ENCODE data around the gene GRIPAP1. TPM values are rescaled to one million over a fixed set of nuclear protein-coding genes. Genes with fewer than 3 reads are reported as not detected.

Gene GRIPAP1
- total and polyA plus RNA-seq, 2 of the 13 experiments (the other 11 are each of a cell fraction or from before 2014, with no cell fraction given) = 16.1 to 22.6 TPM

DNA sequence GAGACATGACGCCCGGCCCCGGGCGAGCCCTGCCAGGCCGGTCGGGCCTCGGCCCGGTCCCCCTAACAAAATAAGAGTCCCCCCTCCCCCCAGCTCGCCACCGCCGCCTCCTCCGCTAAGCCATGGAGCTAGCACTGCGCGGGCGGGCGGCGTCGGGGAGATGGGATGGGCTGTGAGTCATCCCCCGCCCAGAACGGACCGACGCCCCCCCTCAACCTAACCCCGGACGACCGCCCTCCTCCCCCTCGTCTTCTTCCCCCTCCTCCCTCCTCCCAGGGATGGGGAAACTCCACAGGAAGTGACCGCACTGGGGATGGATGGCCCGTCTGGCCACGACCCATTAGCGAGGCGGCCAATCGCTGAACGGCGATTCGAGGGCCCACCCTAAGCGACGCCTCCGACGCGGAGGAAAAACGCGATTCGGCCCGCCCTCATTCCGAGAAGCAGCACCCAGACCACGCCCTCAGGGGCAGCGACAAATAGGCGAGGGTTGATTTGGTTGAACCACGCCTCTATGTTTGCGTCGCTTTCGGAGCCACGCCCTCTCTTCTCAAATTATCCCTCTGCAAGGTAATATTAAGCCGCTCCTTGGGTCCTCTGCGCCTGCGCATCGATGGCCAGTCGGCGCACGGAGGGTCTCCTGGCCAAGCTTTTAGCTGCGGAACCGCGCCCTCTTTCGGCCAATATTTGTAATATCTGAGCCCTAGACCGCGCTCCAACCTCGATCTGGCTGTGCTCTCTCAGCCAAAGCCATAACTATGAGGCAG, 41.3 kb upstream of the GRIPAP1 start, which contains the start of gene TFE3 (continued):
- TF ChIP-seq, protein P1, sequence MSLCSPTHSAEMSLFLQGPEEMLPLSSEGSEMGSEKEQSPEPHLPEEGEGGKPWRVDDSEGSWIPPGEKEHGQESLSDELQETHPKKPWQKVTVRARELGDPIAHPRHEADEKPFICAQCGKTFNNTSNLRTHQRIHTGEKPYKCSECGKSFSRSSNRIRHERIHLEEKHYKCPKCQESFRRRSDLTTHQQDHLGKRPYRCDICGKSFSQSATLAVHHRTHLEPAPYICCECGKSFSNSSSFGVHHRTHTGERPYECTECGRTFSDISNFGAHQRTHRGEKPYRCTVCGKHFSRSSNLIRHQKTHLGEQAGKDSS (CRISPR knock-in tag; IDR thresholded peaks at IDR 0.05; ENCODE audit: borderline replicate concordance, low read depth) = no peak
- no peak for TF ChIP-seq KLF11 (CRISPR knock-in tag; IDR thresholded peaks at IDR 0.05)
- TF ChIP-seq ZNF768 (CRISPR knock-in tag; IDR thresholded peaks at IDR 0.05) = no peak
- TF ChIP-seq, protein P2, sequence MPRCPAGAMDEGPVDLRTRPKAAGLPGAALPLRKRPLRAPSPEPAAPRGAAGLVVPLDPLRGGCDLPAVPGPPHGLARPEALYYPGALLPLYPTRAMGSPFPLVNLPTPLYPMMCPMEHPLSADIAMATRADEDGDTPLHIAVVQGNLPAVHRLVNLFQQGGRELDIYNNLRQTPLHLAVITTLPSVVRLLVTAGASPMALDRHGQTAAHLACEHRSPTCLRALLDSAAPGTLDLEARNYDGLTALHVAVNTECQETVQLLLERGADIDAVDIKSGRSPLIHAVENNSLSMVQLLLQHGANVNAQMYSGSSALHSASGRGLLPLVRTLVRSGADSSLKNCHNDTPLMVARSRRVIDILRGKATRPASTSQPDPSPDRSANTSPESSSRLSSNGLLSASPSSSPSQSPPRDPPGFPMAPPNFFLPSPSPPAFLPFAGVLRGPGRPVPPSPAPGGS (CRISPR knock-in tag; IDR thresholded peaks at IDR 0.05) = no peak
- no peak for TF ChIP-seq ZMYM3 (CRISPR knock-in tag; IDR thresholded peaks at IDR 0.05)
- TF ChIP-seq, protein P3, sequence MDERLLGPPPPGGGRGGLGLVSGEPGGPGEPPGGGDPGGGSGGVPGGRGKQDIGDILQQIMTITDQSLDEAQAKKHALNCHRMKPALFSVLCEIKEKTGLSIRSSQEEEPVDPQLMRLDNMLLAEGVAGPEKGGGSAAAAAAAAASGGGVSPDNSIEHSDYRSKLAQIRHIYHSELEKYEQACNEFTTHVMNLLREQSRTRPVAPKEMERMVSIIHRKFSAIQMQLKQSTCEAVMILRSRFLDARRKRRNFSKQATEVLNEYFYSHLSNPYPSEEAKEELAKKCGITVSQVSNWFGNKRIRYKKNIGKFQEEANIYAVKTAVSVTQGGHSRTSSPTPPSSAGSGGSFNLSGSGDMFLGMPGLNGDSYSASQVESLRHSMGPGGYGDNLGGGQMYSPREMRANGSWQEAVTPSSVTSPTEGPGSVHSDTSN (CRISPR knock-in tag; IDR thresholded peaks at IDR 0.05) = no peak
- TF ChIP-seq, protein P4, sequence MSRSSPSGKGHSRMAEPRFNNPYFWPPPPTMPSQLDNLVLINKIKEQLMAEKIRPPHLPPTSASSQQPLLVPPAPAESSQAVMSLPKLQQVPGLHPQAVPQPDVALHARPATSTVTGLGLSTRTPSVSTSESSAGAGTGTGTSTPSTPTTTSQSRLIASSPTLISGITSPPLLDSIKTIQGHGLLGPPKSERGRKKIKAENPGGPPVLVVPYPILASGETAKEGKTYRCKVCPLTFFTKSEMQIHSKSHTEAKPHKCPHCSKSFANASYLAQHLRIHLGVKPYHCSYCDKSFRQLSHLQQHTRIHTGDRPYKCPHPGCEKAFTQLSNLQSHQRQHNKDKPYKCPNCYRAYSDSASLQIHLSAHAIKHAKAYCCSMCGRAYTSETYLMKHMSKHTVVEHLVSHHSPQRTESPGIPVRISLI (CRISPR knock-in tag; IDR thresholded peaks at IDR 0.05; ENCODE audit: borderline replicate concordance) = no peak
- no peak for TF ChIP-seq POLR2G (IDR thresholded peaks at IDR 0.05; ENCODE audit: low read depth, low read length)
- TF ChIP-seq MXD4 (CRISPR knock-in tag; IDR thresholded peaks at IDR 0.05) = no peak
- TF ChIP-seq PRMT3 (CRISPR knock-in tag; IDR thresholded peaks at IDR 0.05; ENCODE audit: borderline replicate concordance, low read depth) = no peak
- TF ChIP-seq, protein P5, sequence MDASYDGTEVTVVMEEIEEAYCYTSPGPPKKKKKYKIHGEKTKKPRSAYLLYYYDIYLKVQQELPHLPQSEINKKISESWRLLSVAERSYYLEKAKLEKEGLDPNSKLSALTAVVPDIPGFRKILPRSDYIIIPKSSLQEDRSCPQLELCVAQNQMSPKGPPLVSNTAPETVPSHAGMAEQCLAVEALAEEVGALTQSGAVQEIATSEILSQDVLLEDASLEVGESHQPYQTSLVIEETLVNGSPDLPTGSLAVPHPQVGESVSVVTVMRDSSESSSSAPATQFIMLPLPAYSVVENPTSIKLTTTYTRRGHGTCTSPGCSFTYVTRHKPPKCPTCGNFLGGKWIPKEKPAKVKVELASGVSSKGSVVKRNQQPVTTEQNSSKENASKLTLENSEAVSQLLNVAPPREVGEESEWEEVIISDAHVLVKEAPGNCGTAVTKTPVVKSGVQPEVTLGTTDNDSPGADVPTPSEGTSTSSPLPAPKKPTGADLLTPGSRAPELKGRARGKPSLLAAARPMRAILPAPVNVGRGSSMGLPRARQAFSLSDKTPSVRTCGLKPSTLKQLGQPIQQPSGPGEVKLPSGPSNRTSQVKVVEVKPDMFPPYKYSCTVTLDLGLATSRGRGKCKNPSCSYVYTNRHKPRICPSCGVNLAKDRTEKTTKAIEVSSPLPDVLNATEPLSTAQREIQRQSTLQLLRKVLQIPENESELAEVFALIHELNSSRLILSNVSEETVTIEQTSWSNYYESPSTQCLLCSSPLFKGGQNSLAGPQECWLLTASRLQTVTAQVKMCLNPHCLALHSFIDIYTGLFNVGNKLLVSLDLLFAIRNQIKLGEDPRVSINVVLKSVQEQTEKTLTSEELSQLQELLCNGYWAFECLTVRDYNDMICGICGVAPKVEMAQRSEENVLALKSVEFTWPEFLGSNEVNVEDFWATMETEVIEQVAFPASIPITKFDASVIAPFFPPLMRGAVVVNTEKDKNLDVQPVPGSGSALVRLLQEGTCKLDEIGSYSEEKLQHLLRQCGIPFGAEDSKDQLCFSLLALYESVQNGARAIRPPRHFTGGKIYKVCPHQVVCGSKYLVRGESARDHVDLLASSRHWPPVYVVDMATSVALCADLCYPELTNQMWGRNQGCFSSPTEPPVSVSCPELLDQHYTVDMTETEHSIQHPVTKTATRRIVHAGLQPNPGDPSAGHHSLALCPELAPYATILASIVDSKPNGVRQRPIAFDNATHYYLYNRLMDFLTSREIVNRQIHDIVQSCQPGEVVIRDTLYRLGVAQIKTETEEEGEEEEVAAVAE (CRISPR knock-in tag; IDR thresholded peaks at IDR 0.05; ENCODE audit: borderline replicate concordance) = no peak
- TF ChIP-seq FOXA3 (CRISPR knock-in tag; IDR thresholded peaks at IDR 0.05) = 0 out of 2 replicates have a peak, but pooled peaks have one; percentile 15
- TF ChIP-seq ZKSCAN8 (CRISPR knock-in tag; IDR thresholded peaks at IDR 0.05; ENCODE audit: borderline replicate concordance) = no peak
- TF ChIP-seq, protein P6, sequence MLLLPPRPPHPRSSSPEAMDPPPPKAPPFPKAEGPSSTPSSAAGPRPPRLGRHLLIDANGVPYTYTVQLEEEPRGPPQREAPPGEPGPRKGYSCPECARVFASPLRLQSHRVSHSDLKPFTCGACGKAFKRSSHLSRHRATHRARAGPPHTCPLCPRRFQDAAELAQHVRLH (CRISPR knock-in tag; IDR thresholded peaks at IDR 0.05; ENCODE audit: borderline replicate concordance, low read depth) = no peak
- no peak for TF ChIP-seq SOX6 (IDR thresholded peaks at IDR 0.05)
- TF ChIP-seq SOX6 (CRISPR knock-in tag; IDR thresholded peaks at IDR 0.05) = peak; percentile 30; the same call in 1 of the 2 replicates
- TF ChIP-seq ZNF468 (CRISPR knock-in tag; IDR thresholded peaks at IDR 0.05) = no peak
- TF ChIP-seq, protein P7, sequence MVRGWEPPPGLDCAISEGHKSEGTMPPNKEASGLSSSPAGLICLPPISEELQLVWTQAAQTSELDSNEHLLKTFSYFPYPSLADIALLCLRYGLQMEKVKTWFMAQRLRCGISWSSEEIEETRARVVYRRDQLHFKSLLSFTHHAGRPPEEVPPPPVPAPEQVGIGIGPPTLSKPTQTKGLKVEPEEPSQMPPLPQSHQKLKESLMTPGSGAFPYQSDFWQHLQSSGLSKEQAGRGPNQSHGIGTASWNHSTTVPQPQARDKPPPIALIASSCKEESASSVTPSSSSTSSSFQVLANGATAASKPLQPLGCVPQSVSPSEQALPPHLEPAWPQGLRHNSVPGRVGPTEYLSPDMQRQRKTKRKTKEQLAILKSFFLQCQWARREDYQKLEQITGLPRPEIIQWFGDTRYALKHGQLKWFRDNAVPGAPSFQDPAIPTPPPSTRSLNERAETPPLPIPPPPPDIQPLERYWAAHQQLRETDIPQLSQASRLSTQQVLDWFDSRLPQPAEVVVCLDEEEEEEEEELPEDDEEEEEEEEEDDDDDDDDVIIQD (CRISPR knock-in tag; IDR thresholded peaks at IDR 0.05; ENCODE audit: low read depth) = no peak
- TF ChIP-seq HOXA7 (CRISPR knock-in tag; IDR thresholded peaks at IDR 0.05) = no peak
